ENCODE data around the gene RUFY1.

DNA sequence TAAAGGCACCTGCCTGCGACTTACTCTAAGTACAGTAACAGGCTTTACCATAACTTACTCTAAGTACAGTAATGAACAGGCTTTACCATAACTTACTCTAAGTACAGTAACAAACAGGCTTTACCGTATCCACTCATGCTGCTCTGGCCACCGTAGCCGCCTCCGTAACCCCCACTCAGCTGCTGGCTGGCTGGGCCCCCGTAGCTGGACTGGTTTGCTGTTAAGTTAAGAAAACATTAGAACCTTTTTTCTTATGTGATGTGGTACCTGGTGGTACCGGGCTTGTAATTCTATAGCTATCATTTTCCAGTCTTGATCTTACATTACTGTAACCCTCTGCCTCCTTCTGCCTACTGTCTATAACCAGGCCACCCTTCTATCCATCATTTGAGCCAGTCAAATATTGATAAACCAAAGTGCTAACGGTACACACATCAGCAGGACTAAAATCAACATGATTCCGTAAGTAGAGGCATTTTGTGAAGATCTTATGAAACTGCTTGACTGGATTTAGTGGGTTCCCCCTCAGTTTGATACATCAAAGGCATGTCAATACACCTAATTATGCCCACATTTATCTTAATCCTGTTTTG is 65.7 kb downstream of the RUFY1 start:
- TF ChIP-seq, protein P1, sequence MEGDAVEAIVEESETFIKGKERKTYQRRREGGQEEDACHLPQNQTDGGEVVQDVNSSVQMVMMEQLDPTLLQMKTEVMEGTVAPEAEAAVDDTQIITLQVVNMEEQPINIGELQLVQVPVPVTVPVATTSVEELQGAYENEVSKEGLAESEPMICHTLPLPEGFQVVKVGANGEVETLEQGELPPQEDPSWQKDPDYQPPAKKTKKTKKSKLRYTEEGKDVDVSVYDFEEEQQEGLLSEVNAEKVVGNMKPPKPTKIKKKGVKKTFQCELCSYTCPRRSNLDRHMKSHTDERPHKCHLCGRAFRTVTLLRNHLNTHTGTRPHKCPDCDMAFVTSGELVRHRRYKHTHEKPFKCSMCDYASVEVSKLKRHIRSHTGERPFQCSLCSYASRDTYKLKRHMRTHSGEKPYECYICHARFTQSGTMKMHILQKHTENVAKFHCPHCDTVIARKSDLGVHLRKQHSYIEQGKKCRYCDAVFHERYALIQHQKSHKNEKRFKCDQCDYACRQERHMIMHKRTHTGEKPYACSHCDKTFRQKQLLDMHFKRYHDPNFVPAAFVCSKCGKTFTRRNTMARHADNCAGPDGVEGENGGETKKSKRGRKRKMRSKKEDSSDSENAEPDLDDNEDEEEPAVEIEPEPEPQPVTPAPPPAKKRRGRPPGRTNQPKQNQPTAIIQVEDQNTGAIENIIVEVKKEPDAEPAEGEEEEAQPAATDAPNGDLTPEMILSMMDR (IDR thresholded peaks at IDR 0.05; ENCODE audit: low read length) = no peak
- TF ChIP-seq EZH2phosphoT487 (IDR thresholded peaks at IDR 0.05; ENCODE audit: low read length) (no peak), EZH2 (optimal IDR thresholded peaks at IDR 0.05; ENCODE audit: low read depth, low read length) (no peak)
